Hindlimb muscle (tissue), 1 donor: ENCODE measurements around the gene GALNT7. TPM values are rescaled to one million over a fixed set of nuclear protein-coding genes. Genes with fewer than 3 reads are reported as not detected.
"Not testable (repeated sequence)": the region's sequence is repeated elsewhere in the genome, so short reads cannot be mapped to it uniquely, and the experiment has no call there.

Experiments
- DNase-seq: peaks from one replicate; pipeline ENCODE4 v3.0.0-alpha.2; 2013
- polyA plus RNA-seq: library from polyadenylated mRNA; unstranded; fragments of 120-200 nt; gene quantifications from one replicate; pipeline ENCODE4 v1.2.1, GENCODE V29; 2013; ENCODE audit not compliant: insufficient read length

GALNT7 gene
- polyA plus RNA-seq, 1 donor: 25.7 TPM

GRCh38 chr4:173195109-173195508, 26.5 kb downstream of the GALNT7 start:
- DNase-seq: no peak

DNA sequence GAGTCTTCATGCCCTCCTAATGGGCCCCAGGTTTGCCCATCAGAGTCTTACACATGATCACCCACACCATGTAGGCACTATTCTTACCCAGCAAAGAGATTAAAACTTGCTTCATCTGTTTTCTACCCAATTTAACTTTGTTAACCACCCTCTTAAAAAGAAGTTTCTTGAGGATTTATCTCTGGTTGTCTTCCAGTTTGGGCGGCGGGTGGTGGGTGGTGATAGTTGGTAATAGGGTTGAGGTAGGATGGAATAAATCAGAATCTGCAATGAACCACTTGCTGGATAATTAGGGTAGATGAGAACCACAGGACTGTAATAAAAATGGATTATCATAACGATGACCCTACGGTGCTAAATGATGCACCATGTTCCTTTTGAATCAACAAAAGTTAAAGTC, 30.9 kb downstream of the GALNT7 start:
- no peak for DNase-seq

- no peak for DNase-seq
Measured at GRCh38 chr4:173200103-173200884, 31.7 kb downstream of the GALNT7 start.

- DNase-seq: no peak
Measured at GRCh38 chr4:173202395-173202794, 33.8 kb downstream of the GALNT7 start.

- DNase-seq: no peak
Measured at GRCh38 chr4:173205656-173206055, 37.0 kb downstream of the GALNT7 start.

- DNase-seq: no peak
Measured at GRCh38 chr4:173208420-173208819, 39.8 kb downstream of the GALNT7 start.

DNA sequence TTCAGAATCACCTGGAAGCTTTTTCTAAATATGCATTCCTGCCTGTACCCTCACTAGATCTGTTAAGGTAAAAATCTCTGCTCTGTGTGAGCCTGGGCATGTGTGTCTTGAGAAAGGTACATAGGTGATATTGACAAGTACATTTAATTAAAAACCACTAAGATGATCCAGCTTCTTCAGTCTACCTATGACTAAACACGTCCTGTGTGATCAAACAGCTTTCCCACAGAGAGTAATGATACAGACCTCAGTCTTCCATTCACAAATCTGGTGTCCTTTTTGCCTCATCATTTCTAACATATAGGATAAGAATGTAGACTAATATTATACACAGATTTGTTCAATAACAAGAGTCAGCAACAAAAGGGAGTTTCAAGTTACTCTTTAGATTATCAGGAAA, 42.6 kb downstream of the GALNT7 start:
- no peak for DNase-seq

DNA sequence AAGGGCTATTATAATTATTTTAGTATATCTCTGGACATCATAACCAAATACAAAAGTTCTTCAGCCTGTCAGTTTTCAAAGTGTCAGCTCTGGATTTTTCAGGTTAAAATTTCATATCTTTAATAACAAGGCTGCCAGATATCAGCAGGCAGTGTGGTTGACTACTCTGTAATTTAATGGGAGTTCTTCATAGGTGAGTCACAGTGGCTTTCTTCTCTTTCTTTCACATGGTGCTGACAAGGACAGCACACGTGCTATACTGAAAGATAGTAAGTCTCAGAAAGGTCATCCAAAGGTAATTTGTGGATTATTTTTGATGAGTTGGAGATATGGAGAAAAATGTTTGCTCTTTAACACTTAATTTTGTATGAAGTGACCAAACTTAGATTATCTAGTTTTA, 43.2 kb downstream of the GALNT7 start:
- no peak for DNase-seq

DNA sequence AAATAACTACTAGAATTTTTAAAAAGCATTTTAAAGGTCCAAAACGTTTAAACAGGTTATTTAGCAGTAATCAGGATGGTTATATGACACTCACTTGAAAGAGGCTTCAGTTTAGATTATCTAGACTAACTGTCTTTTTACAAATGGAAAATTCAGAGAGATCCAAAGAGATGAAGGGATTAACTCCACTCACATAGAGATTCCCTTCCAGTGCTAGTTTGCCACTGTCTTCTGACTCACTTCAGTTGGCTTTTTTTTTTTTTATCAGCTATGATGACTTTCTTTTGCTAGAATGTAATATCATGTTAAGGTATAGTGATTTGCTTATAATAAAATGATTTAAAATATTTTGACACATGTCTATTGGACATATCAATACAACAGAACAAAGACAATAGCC, 43.8 kb downstream of the GALNT7 start:
- DNase-seq: no peak

- no peak for DNase-seq
Measured at GRCh38 chr4:173213296-173213695, 44.7 kb downstream of the GALNT7 start.

DNA sequence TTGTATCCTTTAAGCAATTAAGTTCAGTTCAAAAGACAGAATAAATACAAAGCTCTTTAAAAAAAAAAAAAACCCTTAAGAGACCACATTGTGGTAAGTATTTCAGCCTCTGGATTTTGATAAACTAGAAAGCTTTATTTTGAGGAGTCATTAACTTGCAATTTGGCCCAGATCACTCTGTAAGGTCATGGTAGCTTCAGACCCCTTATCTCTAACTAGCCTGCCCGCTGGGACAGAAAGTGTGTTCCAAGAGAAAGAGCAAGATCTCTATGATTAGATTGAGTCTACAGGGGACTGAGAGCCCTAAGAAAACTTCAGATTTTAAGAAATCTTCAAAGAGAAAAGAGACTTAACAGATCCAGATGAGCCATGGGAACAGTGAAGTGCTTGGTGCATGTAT, 45.6 kb downstream of the GALNT7 start:
- DNase-seq: no peak

DNA sequence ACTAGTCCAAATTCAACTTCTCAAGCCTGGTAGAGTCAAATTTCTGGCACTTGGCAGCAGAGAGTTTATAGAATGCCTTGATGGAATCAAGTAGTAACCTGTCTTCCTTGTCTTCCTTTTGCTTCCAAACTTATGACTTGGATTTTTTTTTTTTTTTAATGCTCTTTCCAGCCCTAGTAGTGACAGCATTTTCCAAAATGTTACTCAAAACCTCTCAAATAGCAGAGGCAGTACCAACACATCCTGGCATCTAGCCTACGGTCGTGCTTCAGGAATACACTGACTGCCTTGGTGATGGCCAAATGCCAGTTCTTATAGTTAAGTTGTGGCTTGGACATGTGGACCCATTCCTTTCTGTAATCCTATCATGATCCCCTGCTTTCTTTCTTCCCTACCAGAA, 46.0 kb downstream of the GALNT7 start:
- DNase-seq: peak; percentile 54

DNA sequence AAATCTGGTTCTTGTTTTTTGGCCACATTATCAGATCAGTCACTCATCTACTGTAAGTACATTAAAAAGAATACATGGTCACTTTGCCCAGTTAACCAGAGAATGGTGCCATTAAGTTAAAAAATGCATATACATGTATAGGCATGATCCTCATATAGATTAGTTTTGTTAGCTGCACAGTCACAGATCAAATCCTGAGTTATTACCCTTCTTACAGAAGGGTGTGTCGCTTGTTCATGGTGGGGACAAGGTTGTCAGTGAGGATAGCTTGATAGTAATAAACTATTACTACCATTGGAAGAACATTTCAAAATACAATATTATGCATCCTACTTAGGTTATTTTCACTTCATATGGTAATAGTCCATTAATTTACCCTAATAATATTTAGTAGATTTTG, 48.5 kb downstream of the GALNT7 start:
- DNase-seq: no peak

GRCh38 chr4:173217727-173218126, 49.1 kb downstream of the GALNT7 start:
- DNase-seq: no peak

- DNase-seq: no peak
Measured at GRCh38 chr4:173218411-173219125, 50.0 kb downstream of the GALNT7 start.

- not testable (repeated sequence) for DNase-seq
Measured at GRCh38 chr4:173219126-173219437, 50.5 kb downstream of the GALNT7 start.

DNA sequence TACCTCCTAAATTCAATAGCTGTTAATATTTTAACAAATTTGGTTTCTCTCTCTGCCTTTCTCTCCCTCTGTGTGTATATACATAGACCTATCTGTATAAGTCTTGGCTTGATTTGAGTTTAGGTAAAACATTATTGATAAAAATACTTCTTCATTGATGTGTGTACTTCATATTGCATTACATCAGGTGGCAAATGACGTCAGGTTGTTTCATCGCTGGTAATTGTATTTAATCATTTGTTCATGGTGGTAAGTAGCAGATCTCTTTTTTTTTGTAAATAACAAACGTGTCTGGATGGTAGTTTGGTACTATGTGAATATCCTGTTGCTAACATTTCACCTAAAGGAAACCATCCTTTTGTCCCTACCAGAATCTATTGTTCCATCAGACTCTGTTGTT, 55.1 kb downstream of the GALNT7 start:
- no peak for DNase-seq

DNA sequence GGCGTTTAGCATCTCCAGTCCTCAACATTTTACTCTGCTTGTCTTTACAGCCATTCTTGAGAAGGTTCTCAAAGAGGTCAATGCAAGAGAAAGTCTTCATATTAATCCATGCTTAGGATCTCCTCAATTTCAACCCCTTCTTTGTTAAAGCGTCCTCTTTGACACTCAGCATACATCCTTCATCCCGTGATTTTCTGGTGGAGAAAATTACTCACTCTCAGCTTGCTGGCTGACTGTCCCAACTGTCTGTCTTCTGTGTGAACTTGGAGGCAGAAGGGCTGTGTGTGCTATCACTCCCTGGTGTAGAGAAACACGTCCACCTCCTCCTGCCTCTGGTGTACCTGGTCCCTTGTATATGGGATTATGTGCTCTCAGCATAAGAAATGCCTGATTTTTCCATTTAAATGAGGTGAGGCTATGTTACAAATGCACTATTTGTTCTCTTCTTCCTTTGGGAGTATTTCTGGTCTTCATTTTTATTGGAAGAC, 57.8 kb downstream of the GALNT7 start:
- no peak for DNase-seq

DNA sequence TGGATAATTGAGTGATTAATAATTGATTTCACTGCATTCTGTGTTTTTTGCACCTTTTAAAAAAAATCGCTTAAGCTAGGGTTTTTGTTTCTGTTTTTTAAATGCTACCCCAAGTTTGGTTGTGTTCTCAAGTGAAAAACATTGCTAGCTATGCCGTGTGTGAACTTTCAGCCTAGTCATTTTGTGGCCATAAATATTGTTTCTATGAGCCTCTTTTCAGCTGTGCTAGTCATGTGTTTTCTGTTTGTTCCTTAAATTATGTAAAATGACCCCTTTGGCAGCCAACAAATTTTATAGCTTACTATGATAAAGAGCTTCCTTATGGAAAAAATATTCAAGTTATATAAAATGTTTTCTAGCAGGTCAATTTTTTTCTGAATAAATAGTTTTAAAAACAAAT, 59.1 kb downstream of the GALNT7 start:
- no peak for DNase-seq

DNA sequence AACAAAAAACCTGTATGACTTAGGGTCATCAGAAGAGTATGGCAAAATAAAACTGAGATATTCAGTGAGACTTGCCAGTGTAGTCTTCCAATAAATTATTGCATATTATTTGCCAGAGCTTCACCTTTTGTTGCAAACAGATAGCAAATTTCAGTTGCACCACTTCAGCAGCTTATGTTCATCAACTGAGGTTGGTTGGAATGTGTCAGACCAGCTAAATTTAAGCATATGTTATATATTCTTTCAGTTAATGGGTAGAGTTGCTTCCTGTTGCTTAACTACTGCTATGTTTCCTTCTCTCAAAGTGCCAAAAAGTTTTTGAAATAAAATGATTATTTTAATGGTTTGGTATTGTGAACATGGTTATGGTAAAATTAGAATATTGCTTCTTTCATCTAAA, 61.5 kb downstream of the GALNT7 start:
- DNase-seq: no peak

DNA sequence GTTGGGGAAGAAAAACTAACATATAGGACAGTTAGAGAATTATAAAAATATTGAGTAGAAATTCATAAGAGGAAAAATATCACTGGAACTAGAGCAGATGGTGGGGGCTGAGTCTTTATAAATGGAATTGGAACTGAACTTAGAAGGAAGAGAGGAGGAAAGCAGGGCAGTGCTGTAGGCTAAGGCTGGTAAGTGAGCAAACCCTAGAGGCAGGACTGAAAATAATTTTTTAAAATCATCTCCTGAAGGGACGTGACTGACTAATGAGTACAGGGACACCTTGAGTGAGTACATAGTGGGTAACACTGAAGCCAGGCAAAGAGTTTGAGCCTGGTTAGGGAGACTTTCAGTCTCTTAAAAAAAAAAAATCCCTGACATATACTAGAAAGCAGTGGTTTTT, 63.3 kb downstream of the GALNT7 start:
- no peak for DNase-seq

DNA sequence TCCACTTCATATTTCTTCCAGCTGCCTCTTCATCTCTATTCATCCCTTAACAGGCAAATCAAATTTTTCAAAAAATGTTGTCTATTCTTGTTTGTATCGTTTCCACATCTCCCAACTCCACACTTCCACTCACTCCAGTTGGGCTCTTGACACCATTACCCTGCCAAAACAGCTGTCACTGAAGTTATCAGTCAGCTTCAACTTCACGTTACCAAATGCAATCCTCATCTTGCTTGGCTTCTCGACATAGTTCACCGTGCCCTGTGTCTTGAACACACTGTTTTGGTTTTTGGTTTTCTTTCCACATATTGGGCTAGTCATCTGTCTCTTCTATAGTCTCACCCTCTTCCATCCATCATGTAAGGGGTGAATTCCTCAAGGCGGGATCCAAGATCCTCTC, 65.2 kb downstream of the GALNT7 start:
- DNase-seq: no peak

DNA sequence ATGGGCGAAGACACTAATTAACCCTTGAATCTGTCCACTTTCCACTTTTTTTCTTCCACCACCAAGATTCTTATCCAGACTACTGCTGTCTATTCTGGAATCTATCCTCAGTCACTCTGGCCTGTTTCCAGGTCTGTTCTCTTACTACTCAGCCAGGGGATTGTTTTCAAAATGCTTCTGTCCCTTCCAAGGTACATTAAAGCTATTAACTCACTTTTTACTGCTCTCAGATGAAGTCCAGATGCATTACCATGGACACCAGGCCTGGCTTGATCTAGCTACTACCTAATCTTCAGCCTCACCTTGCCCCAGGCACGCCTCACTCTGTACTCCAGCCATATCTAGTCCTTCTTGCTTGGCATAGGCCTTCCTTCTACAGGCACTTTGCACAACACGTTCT, 66.4 kb downstream of the GALNT7 start:
- no peak for DNase-seq

GRCh38 chr4:173236301-173236700, 67.7 kb downstream of the GALNT7 start:
- no peak for DNase-seq
